CD4-positive, alpha-beta T cell treated with Interleukin-17A for 1 hour (primary cell): Measurements from ENCODE around the gene GATD1.

Experiments
- DNase-seq: peaks from one replicate; pipeline ENCODE4 v3.0.0-alpha.2; 2020

Gene GATD1

GRCh38 chr11:776561-777287 is 563 bp downstream of the GATD1 start:
- no peak for DNase-seq

GRCh38 chr11:776263-776560 is 1.1 kb downstream of the GATD1 start:
- DNase-seq = no peak

- no peak for DNase-seq
Measured at GRCh38 chr11:774873-775592, 2.3 kb downstream of the GATD1 start.

GRCh38 chr11:773830-774229 is 3.5 kb downstream of the GATD1 start:
- DNase-seq = no peak

- no peak for DNase-seq
Measured at GRCh38 chr11:773425-773824, 3.9 kb downstream of the GATD1 start.

- no peak for DNase-seq
Measured at GRCh38 chr11:772429-773390, 4.6 kb downstream of the GATD1 start.

- DNase-seq = no peak
Measured at GRCh38 chr11:771617-772204, 5.6 kb downstream of the GATD1 start.

GRCh38 chr11:770642-771616 is 6.4 kb downstream of the GATD1 start:
- no peak for DNase-seq

GRCh38 chr11:769887-770641 is 7.2 kb downstream of the GATD1 start:
- no peak for DNase-seq

GRCh38 chr11:767238-767637 is 10.0 kb downstream of the GATD1 start:
- no peak for DNase-seq

- no peak for DNase-seq
Measured at GRCh38 chr11:766936-767210, 10.4 kb downstream of the GATD1 start.

- no peak for DNase-seq
Measured at GRCh38 chr11:766106-766935, 11.0 kb downstream of the GATD1 start.

- DNase-seq = no peak
Measured at GRCh38 chr11:765802-766091, 11.5 kb downstream of the GATD1 start.

GRCh38 chr11:765025-765801 is 12.1 kb downstream of the GATD1 start:
- DNase-seq = peak; percentile 77

GRCh38 chr11:764322-765024 is 12.8 kb downstream of the GATD1 start:
- no peak for DNase-seq

- DNase-seq = no peak
Measured at GRCh38 chr11:763549-764321, 13.6 kb downstream of the GATD1 start.

GRCh38 chr11:763073-763463 is 14.2 kb downstream of the GATD1 start:
- DNase-seq = no peak

GRCh38 chr11:762421-763072 is 14.7 kb downstream of the GATD1 start:
- DNase-seq = no peak
